Panc1 (cell line): Measurements from ENCODE around the gene LZTFL1. TPM values are rescaled to one million over a fixed set of nuclear protein-coding genes. Genes with fewer than 3 reads are reported as not detected.

ENCODE experiments used
- ATAC-seq: fragments of 200-7000 bp; cut with Tn5 transposase; 2 replicates; pipeline ENCODE4 v1.9.1; 2020; ENCODE audit warnings: mild to moderate bottlenecking, moderate library complexity
- BruUV-seq: library from RNA; stranded (reverse); fragments of 400-500 nt; replicated peaks from 2 replicates; lab custom pipeline; 2021; lab: Mats Ljungman, UMichigan
- CTCF ChIA-PET: fragments of 300-600 bp; sonication (Branson Sonifier 250); formaldehyde crosslinking; loops from one replicate; lab custom pipeline; 2022; ENCODE audit warnings: antibody characterized with exemption; lab: Charles Lee
- POLR2A ChIA-PET: fragments of 300-600 bp; sonication (Branson Sonifier 250); formaldehyde crosslinking; loops from one replicate; lab custom pipeline; 2022; ENCODE audit warnings: antibody characterized with exemption; lab: Charles Lee
- DNase-seq: peaks from one replicate; pipeline ENCODE4 v3.0.0-alpha.2; 2010; ENCODE audit warnings: low read depth, low spot score
- H3K27ac ChIP-seq: 2 replicates; pipeline ENCODE4 v1.5.1; 2011; ENCODE audit warnings: mild to moderate bottlenecking, low read length, inconsistent platforms
- H3K27me3 ChIP-seq: fragments of 200-500 bp; sonication (Bioruptor generic); 2 replicates; pipeline ENCODE4 v1.6.0; 2014; ENCODE audit warnings: low read length, inconsistent platforms; ENCODE audit not compliant: control insufficient read depth, insufficient read depth
- H3K36me3 ChIP-seq: fragments of 200-500 bp; sonication (Bioruptor generic); 2 replicates; pipeline ENCODE4 v1.5.1; 2014; ENCODE audit warnings: inconsistent platforms, mild to moderate bottlenecking, low read length, moderate library complexity; ENCODE audit not compliant: control insufficient read depth, insufficient read depth
- H3K4me1 ChIP-seq: 2 replicates; pipeline ENCODE4 v1.5.1; 2011; ENCODE audit warnings: inconsistent platforms, mild to moderate bottlenecking, low read length, moderate library complexity; ENCODE audit not compliant: control insufficient read depth, insufficient read depth
- H3K4me3 ChIP-seq, 2 experiments: 2 replicates each; pipeline ENCODE4 v1.5.1; 2011 to 2012; ENCODE audit warnings: low read depth in 2 of 2, low read length in 2 of 2, mild to moderate bottlenecking in 2 of 2, inconsistent platforms in 1 of 2, moderate library complexity in 1 of 2
- H3K9me3 ChIP-seq: fragments of 200-500 bp; sonication (Bioruptor generic); 2 replicates; pipeline ENCODE4 v1.5.1; 2014; ENCODE audit warnings: low read depth, mild to moderate bottlenecking, inconsistent platforms, low read length, moderate library complexity; ENCODE audit not compliant: control insufficient read depth, insufficient read depth
- POLR2AphosphoS5 ChIP-seq: IDR thresholded peaks from 2 replicates; pipeline ENCODE4 v1.6.1; 2012; ENCODE audit warnings: mild to moderate bottlenecking, low read depth, low read length, moderate library complexity
- SIN3A ChIP-seq: IDR thresholded peaks from 2 replicates; pipeline ENCODE4 v1.6.1; 2012; ENCODE audit warnings: low read depth, mild to moderate bottlenecking, low read length, moderate library complexity, borderline replicate concordance; ENCODE audit not compliant: insufficient read depth
- TCF7L2 ChIP-seq: IDR thresholded peaks from 2 replicates; pipeline ENCODE4 v1.6.1; 2011; ENCODE audit warnings: mild to moderate bottlenecking, low read depth, low read length, inconsistent platforms
- in situ Hi-C: cut with HindIII; loops from 2 replicates; pipeline ENCODE4 v1.10.0; 2016; ENCODE audit warnings: low sequenced_read_pairs, low pct_unique_long_range_greater_than_20kb
- intact Hi-C: fragments of 100-400 bp; cut with micrococcal nuclease; formaldehyde crosslinking; loops from one replicate; pipeline ENCODE4 v1.10.0; 2022; ENCODE audit not compliant: unreplicated experiment
- total RNA-seq: library from RNA; stranded (reverse); gene quantifications from one replicate; pipeline ENCODE4 v1.2.1, GENCODE V29; 2021; ENCODE audit not compliant: unreplicated experiment
- TF ChIP-seq, protein P1 (sequence below): fragments of 450-650 bp; IDR thresholded peaks from 2 replicates; pipeline ENCODE4 v1.5.1; 2017; ENCODE audit warnings: mild to moderate bottlenecking
- TF ChIP-seq, protein P2 (sequence below), 2 experiments: IDR thresholded peaks; 2 replicates each; pipeline ENCODE4 v1.6.1; 2011 to 2012; ENCODE audit warnings: low read depth in 2 of 2, control low read depth in 1 of 2, low read length in 1 of 2, mild to moderate bottlenecking in 1 of 2, moderate library complexity in 1 of 2; ENCODE audit not compliant: insufficient read depth in 1 of 2

LZTFL1 gene
- total RNA-seq, 1 experiment from 2014 or later: 12.3 TPM

DNA sequence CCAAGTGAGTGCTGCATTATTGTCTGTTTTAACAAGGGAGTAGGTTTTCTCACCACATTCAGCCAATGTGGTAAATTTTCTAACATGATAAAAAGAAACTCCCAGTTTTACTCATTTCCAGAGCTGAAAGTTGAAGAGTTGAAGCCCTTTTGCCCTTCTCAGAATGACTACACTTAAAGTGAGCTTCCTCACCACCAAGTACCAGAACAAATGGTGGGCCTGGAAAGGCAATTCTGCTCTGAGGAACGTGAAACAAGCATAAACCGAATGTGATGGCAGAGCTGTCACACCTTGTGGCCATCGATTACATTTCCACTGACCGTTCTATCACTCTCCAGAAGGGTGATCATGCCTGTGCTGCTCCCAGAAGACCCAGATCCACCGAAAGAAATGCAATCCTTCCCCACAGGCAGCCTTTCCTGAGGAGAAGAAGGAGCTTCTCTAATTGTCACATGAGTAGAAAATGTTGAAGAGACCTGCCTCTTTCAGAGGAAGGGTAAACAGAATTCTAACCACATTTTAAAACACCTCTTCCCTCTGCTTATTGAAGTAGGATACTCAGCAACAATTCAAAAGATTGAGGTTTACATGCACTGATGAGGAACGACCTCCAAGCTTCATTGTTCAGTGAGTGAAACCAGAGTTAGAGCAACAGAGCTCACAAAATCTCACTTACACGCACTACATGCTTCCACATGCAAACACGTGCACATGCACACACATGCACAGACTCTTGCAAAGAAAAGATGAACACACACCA lies 23.0 kb upstream of the LZTFL1 start:
- no peak for ATAC-seq
- Histone ChIP-seq H3K9me3 (no peaks in the 10 kb centered on the region), H3K36me3 (no peaks in the 10 kb centered on the region), H3K27me3 (no peaks in the 10 kb centered on the region; the same call in 1 of the 2 replicates), H3K4me3 (no peak overlapping the region), H3K27ac (no peak overlapping the region), H3K4me1 (no peaks in the 10 kb centered on the region)
- intact Hi-C loops (no loop called here), in situ Hi-C loops (no loop called here)
- TF ChIP-seq, protein P1, sequence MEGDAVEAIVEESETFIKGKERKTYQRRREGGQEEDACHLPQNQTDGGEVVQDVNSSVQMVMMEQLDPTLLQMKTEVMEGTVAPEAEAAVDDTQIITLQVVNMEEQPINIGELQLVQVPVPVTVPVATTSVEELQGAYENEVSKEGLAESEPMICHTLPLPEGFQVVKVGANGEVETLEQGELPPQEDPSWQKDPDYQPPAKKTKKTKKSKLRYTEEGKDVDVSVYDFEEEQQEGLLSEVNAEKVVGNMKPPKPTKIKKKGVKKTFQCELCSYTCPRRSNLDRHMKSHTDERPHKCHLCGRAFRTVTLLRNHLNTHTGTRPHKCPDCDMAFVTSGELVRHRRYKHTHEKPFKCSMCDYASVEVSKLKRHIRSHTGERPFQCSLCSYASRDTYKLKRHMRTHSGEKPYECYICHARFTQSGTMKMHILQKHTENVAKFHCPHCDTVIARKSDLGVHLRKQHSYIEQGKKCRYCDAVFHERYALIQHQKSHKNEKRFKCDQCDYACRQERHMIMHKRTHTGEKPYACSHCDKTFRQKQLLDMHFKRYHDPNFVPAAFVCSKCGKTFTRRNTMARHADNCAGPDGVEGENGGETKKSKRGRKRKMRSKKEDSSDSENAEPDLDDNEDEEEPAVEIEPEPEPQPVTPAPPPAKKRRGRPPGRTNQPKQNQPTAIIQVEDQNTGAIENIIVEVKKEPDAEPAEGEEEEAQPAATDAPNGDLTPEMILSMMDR: no peak
- TF ChIP-seq TCF7L2 (no peak), POLR2AphosphoS5 (no peak), SIN3A (no peak)
- TF ChIP-seq, protein P2, sequence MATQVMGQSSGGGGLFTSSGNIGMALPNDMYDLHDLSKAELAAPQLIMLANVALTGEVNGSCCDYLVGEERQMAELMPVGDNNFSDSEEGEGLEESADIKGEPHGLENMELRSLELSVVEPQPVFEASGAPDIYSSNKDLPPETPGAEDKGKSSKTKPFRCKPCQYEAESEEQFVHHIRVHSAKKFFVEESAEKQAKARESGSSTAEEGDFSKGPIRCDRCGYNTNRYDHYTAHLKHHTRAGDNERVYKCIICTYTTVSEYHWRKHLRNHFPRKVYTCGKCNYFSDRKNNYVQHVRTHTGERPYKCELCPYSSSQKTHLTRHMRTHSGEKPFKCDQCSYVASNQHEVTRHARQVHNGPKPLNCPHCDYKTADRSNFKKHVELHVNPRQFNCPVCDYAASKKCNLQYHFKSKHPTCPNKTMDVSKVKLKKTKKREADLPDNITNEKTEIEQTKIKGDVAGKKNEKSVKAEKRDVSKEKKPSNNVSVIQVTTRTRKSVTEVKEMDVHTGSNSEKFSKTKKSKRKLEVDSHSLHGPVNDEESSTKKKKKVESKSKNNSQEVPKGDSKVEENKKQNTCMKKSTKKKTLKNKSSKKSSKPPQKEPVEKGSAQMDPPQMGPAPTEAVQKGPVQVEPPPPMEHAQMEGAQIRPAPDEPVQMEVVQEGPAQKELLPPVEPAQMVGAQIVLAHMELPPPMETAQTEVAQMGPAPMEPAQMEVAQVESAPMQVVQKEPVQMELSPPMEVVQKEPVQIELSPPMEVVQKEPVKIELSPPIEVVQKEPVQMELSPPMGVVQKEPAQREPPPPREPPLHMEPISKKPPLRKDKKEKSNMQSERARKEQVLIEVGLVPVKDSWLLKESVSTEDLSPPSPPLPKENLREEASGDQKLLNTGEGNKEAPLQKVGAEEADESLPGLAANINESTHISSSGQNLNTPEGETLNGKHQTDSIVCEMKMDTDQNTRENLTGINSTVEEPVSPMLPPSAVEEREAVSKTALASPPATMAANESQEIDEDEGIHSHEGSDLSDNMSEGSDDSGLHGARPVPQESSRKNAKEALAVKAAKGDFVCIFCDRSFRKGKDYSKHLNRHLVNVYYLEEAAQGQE (IDR thresholded peaks at IDR 0.05; ENCODE audit: insufficient read depth in 1 of 2, low read depth in 2 of 2, low read length in 1 of 2): no peak
- POLR2A ChIA-PET: no interaction called here
- no peak for DNase-seq
- BruUV-seq: no TSS peak
- CTCF ChIA-PET: no interaction called here

DNA sequence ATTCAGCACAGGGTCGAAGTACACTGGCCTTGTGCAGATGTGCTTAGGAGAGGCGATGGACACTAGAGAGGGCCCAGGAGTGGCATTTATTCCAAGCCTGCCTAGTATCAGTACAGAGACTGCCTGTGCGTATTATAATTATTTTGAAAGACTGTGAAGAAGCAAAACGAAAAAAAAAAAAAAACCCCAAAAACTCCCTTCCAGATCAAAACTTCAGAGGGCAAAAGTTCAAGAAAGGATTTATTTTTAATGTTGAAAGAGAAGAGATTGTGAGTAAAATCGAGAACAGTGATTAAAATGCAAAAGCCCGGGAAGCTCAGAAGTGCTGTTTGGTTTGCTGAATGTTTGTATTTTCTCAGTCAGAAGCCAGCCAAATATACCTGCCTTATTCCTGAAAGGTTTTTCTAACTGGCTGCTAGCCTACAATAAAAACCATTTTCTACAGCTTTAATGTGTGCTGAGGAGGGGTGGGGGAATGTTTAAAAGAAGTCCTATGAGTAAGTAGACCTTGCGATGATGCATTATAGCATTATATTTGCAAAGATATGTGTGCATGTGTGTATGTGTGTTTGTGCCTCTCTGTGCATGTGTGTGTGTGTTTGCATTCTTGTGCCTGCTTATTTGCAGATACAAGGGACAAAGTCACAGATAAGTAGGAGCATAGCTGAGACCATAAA lies 19.3 kb upstream of the LZTFL1 start:
- DNase-seq: no peak
- Histone ChIP-seq H3K4me1 (no peaks in the 10 kb centered on the region), H3K27ac (no peak overlapping the region), H3K4me3 (no peak overlapping the region), H3K36me3 (no peaks in the 10 kb centered on the region), H3K27me3 (no peaks in the 10 kb centered on the region; the same call in 1 of the 2 replicates), H3K9me3 (no peaks in the 10 kb centered on the region)
- ATAC-seq: no peak
- intact Hi-C loops (no loop called here), in situ Hi-C loops (no loop called here)
- BruUV-seq: no TSS peak
- no peak for TF ChIP-seq TCF7L2
- TF ChIP-seq, protein P1: no peak
- no peak for TF ChIP-seq SIN3A
- TF ChIP-seq POLR2AphosphoS5: no peak
- TF ChIP-seq, protein P2 (IDR thresholded peaks at IDR 0.05; ENCODE audit: insufficient read depth in 1 of 2, low read depth in 2 of 2, low read length in 1 of 2): no peak
- ChIA-PET POLR2A (no interaction called here), CTCF (no interaction called here)
